Measurements from ENCODE around the gene PLTP. TPM values are rescaled to one million over a fixed set of nuclear protein-coding genes. Genes with fewer than 3 reads are reported as not detected.

The PLTP gene
- total RNA-seq, 1 experiment from 2014 or later = 4.7 TPM

- DNase-seq (ENCODE audit: low read depth, low spot score) (no peak), ATAC-seq (no peak)
- ChIA-PET POLR2A (no interaction called here), CTCF (no interaction called here), RAD21 (ENCODE audit: low non-redundant PET in 1 of 2, low total read pairs in 2 of 2, uncharacterized antibody in 2 of 2, unreplicated experiment in 2 of 2) (no interaction called here)
- no peaks in the 10 kb centered on the region for H3K9me3 ChIP-seq (ENCODE audit: control insufficient read depth in 1 of 2, insufficient read depth in 1 of 2, low read depth in 1 of 2, low read length in 2 of 2)
- no TSS peak for BruUV-seq (replicated peaks)
- no peak overlapping the region for H2AFZ ChIP-seq (ENCODE audit: low read depth, low read length, poor library complexity, severe bottlenecking)
- H3K9ac ChIP-seq (ENCODE audit: low read length) = no peak overlapping the region
- H3K4me1 ChIP-seq (ENCODE audit: control insufficient read depth in 1 of 2, insufficient read depth in 2 of 2, low read length in 2 of 2) = peaks cover 15 to 28% of the 10 kb centered on the region in 2 experiments
- TF ChIP-seq, protein P1, sequence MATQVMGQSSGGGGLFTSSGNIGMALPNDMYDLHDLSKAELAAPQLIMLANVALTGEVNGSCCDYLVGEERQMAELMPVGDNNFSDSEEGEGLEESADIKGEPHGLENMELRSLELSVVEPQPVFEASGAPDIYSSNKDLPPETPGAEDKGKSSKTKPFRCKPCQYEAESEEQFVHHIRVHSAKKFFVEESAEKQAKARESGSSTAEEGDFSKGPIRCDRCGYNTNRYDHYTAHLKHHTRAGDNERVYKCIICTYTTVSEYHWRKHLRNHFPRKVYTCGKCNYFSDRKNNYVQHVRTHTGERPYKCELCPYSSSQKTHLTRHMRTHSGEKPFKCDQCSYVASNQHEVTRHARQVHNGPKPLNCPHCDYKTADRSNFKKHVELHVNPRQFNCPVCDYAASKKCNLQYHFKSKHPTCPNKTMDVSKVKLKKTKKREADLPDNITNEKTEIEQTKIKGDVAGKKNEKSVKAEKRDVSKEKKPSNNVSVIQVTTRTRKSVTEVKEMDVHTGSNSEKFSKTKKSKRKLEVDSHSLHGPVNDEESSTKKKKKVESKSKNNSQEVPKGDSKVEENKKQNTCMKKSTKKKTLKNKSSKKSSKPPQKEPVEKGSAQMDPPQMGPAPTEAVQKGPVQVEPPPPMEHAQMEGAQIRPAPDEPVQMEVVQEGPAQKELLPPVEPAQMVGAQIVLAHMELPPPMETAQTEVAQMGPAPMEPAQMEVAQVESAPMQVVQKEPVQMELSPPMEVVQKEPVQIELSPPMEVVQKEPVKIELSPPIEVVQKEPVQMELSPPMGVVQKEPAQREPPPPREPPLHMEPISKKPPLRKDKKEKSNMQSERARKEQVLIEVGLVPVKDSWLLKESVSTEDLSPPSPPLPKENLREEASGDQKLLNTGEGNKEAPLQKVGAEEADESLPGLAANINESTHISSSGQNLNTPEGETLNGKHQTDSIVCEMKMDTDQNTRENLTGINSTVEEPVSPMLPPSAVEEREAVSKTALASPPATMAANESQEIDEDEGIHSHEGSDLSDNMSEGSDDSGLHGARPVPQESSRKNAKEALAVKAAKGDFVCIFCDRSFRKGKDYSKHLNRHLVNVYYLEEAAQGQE (IDR thresholded peaks at IDR 0.05; ENCODE audit: low read depth) = no peak
- no peak for TF ChIP-seq ZBTB33 (IDR thresholded peaks at IDR 0.05; ENCODE audit: extremely low read depth, insufficient replicate concordance, low read length)
- TF ChIP-seq, protein P2, sequence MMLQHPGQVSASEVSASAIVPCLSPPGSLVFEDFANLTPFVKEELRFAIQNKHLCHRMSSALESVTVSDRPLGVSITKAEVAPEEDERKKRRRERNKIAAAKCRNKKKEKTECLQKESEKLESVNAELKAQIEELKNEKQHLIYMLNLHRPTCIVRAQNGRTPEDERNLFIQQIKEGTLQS (IDR thresholded peaks at IDR 0.05) = no peak
- TF ChIP-seq SIN3A (IDR thresholded peaks at IDR 0.05; ENCODE audit: low read depth) = no peak
- no peak for TF ChIP-seq EZH2phosphoT487 (IDR thresholded peaks at IDR 0.05; ENCODE audit: borderline replicate concordance)
- TF ChIP-seq SRF (IDR thresholded peaks at IDR 0.05; ENCODE audit: low read depth) = no peak
- no peak for TF ChIP-seq ZNF274 (IDR thresholded peaks at IDR 0.05; ENCODE audit: low read depth, low read length)
- no peak for TF ChIP-seq EGR1 (IDR thresholded peaks at IDR 0.05; ENCODE audit: low read depth)
- TF ChIP-seq, protein P3, sequence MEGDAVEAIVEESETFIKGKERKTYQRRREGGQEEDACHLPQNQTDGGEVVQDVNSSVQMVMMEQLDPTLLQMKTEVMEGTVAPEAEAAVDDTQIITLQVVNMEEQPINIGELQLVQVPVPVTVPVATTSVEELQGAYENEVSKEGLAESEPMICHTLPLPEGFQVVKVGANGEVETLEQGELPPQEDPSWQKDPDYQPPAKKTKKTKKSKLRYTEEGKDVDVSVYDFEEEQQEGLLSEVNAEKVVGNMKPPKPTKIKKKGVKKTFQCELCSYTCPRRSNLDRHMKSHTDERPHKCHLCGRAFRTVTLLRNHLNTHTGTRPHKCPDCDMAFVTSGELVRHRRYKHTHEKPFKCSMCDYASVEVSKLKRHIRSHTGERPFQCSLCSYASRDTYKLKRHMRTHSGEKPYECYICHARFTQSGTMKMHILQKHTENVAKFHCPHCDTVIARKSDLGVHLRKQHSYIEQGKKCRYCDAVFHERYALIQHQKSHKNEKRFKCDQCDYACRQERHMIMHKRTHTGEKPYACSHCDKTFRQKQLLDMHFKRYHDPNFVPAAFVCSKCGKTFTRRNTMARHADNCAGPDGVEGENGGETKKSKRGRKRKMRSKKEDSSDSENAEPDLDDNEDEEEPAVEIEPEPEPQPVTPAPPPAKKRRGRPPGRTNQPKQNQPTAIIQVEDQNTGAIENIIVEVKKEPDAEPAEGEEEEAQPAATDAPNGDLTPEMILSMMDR (IDR thresholded peaks at IDR 0.05 in 2 of 3, conservative IDR thresholded peaks at IDR 0.05 in 1 of 3; ENCODE audit: borderline replicate concordance in 1 of 3, insufficient read depth in 1 of 3, low read depth in 2 of 3, low read length in 2 of 3) = no peak
- TF ChIP-seq EZH2 (IDR thresholded peaks at IDR 0.05) = no peak
- TF ChIP-seq YY1 (IDR thresholded peaks at IDR 0.05; ENCODE audit: extremely low read depth, insufficient replicate concordance, low read depth, low read length) = no peak
- TF ChIP-seq TCF7L2 (IDR thresholded peaks at IDR 0.05; ENCODE audit: borderline replicate concordance, extremely low read depth, insufficient read depth, insufficient read length) = no peak
- TF ChIP-seq JUND (IDR thresholded peaks at IDR 0.05) = no peak
- TF ChIP-seq CBX3 (IDR thresholded peaks at IDR 0.05; ENCODE audit: low read depth) = no peak
- no peak for TF ChIP-seq ELF1 (IDR thresholded peaks at IDR 0.05; ENCODE audit: borderline replicate concordance, low read depth)
- no peak for TF ChIP-seq POLR2A (IDR thresholded peaks at IDR 0.05; ENCODE audit: borderline replicate concordance, extremely low read depth, insufficient read depth, insufficient read length)
- no peak for TF ChIP-seq FOSL1 (IDR thresholded peaks at IDR 0.05; ENCODE audit: low read depth)
- TF ChIP-seq ZFX (IDR thresholded peaks at IDR 0.05) = no peak
- no peaks in the 10 kb centered on the region for H3K79me2 ChIP-seq (ENCODE audit: insufficient read depth, low read length)
- intact Hi-C loops (cut with micrococcal nuclease) = no loop called here
- H3K27ac ChIP-seq (ENCODE audit: low read depth, low read length) = no peak overlapping the region
- no peak overlapping the region for H3K4me3 ChIP-seq (replicated peaks in 1 of 2; ENCODE audit: low read depth in 1 of 2, low read length in 2 of 2)
- H3K9me2 ChIP-seq (ENCODE audit: insufficient read depth) = no peaks in the 10 kb centered on the region
- H3K36me3 ChIP-seq (ENCODE audit: control insufficient read depth in 1 of 2, insufficient read depth in 2 of 2, low read length in 2 of 2) = no peaks in the 10 kb centered on the region
- H4K20me1 ChIP-seq (ENCODE audit: insufficient read depth) = no peaks in the 10 kb centered on the region
- H3K4me2 ChIP-seq (ENCODE audit: low read length) = no peak overlapping the region
- no peaks in the 10 kb centered on the region for H3K27me3 ChIP-seq (ENCODE audit: insufficient read depth, low read length)
Observed at GRCh38 chr20:45863543-45864470, 48.1 kb downstream of the PLTP start.

Data from HCT116 (cell line).